ENCODE data around the gene SNX18.

DNA sequence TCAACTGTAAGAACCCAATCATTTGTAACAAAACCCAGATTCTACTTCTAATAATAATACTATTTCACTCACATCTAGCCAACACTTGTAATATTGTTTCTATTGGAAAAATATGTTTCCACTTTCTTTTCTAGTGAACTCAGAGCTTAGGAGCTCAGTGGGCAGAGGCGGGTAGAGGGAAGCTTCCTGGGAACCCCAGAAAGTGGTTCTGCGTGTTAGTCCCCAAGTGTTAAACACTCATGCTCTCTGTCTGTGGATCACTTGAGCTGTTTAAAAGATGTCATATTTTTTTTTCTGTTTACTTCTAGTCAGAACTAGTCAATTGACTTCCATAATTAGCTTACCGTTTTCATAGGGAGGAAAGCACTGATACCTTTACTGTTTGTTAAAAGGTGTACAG is 20.6 kb downstream of the SNX18 start:
- TF ChIP-seq, protein P1, sequence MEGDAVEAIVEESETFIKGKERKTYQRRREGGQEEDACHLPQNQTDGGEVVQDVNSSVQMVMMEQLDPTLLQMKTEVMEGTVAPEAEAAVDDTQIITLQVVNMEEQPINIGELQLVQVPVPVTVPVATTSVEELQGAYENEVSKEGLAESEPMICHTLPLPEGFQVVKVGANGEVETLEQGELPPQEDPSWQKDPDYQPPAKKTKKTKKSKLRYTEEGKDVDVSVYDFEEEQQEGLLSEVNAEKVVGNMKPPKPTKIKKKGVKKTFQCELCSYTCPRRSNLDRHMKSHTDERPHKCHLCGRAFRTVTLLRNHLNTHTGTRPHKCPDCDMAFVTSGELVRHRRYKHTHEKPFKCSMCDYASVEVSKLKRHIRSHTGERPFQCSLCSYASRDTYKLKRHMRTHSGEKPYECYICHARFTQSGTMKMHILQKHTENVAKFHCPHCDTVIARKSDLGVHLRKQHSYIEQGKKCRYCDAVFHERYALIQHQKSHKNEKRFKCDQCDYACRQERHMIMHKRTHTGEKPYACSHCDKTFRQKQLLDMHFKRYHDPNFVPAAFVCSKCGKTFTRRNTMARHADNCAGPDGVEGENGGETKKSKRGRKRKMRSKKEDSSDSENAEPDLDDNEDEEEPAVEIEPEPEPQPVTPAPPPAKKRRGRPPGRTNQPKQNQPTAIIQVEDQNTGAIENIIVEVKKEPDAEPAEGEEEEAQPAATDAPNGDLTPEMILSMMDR (conservative IDR thresholded peaks at IDR 0.05; ENCODE audit: low read length), result no peak
- no peak for TF ChIP-seq EZH2phosphoT487 (IDR thresholded peaks at IDR 0.05; ENCODE audit: borderline replicate concordance)

All from Loucy (cell line).